Neural crest cell (in vitro differentiated cells): ENCODE data around the gene NBEAL2. TPM values are rescaled to one million over a fixed set of nuclear protein-coding genes. Genes with fewer than 3 reads are reported as not detected.

ENCODE experiments used
- DNase-seq: peaks from one replicate; pipeline ENCODE4 v3.0.0; 2021; ENCODE audit warnings: low read depth, mixed read lengths, low spot score
- H3K27ac Mint-ChIP-seq: one replicate; pipeline ENCODE4 v1.8.0; 2021; ENCODE audit warnings: mild to moderate bottlenecking, mixed read lengths; ENCODE audit not compliant: unreplicated experiment
- H3K27me3 Mint-ChIP-seq: 2 replicates; pipeline ENCODE4 v1.8.0; 2021; ENCODE audit warnings: low read depth, mild to moderate bottlenecking, mixed read lengths
- H3K36me3 Mint-ChIP-seq: 2 replicates; pipeline ENCODE4 v1.8.0; 2021; ENCODE audit warnings: low read depth, mild to moderate bottlenecking, mixed read lengths
- H3K4me1 Mint-ChIP-seq: 2 replicates; pipeline ENCODE4 v1.8.0; 2021; ENCODE audit warnings: mixed read lengths
- H3K4me3 Mint-ChIP-seq: one replicate; pipeline ENCODE4 v1.8.0; 2021; ENCODE audit warnings: mild to moderate bottlenecking, mixed read lengths
- H3K9me3 Mint-ChIP-seq: 2 replicates; pipeline ENCODE4 v1.8.0; 2021; ENCODE audit warnings: mixed read lengths
- CTCF ChIP-seq: fragments of 200-600 bp; sonication (generic); conservative IDR thresholded peaks from 2 replicates; pipeline ENCODE4 v1.5.0; 2021; ENCODE audit warnings: antibody characterized with exemption, mild to moderate bottlenecking
- total RNA-seq: library from RNA; stranded (reverse); gene quantifications from 2 replicates; pipeline ENCODE4 v1.2.1, GENCODE V29; 2021

NBEAL2 gene
- total RNA-seq, 1 donor from 2014 or later: 25.2 TPM

GRCh38 chr3:47012342-47013230 is 33.1 kb downstream of the NBEAL2 start:
- H3K4me1 Mint-ChIP-seq: peaks cover 12% of the 10 kb centered on the region
- H3K36me3 Mint-ChIP-seq: peaks cover 2% of the 10 kb centered on the region
- peak overlapping the region; percentile 43 for H3K4me3 Mint-ChIP-seq
- no peak for DNase-seq
- no peak for TF ChIP-seq CTCF
- no peaks in the 10 kb centered on the region for H3K9me3 Mint-ChIP-seq
- no peak overlapping the region for H3K27ac Mint-ChIP-seq
- H3K27me3 Mint-ChIP-seq: no peaks in the 10 kb centered on the region

GRCh38 chr3:47013231-47013630 is 33.8 kb downstream of the NBEAL2 start:
- no peak overlapping the region for H3K4me3 Mint-ChIP-seq
- TF ChIP-seq CTCF: no peak
- no peak for DNase-seq
- no peaks in the 10 kb centered on the region for H3K9me3 Mint-ChIP-seq
- no peaks in the 10 kb centered on the region for H3K27me3 Mint-ChIP-seq
- no peak overlapping the region for H3K27ac Mint-ChIP-seq
- peaks cover 12% of the 10 kb centered on the region for H3K4me1 Mint-ChIP-seq
- peaks cover 2% of the 10 kb centered on the region for H3K36me3 Mint-ChIP-seq

GRCh38 chr3:47014036-47014435 is 34.6 kb downstream of the NBEAL2 start:
- H3K4me1 Mint-ChIP-seq: peaks cover 12% of the 10 kb centered on the region
- peaks cover 2% of the 10 kb centered on the region for H3K36me3 Mint-ChIP-seq
- TF ChIP-seq CTCF: no peak
- no peak for DNase-seq
- no peaks in the 10 kb centered on the region for H3K27me3 Mint-ChIP-seq
- H3K4me3 Mint-ChIP-seq: peak overlapping the region; percentile 41
- no peaks in the 10 kb centered on the region for H3K9me3 Mint-ChIP-seq
- no peak overlapping the region for H3K27ac Mint-ChIP-seq

- TF ChIP-seq CTCF: no peak
- Mint-ChIP-seq H3K4me1 (peaks cover 5% of the 10 kb centered on the region), H3K4me3 (peak overlapping the region; percentile 22), H3K9me3 (no peaks in the 10 kb centered on the region), H3K36me3 (peaks cover 2% of the 10 kb centered on the region), H3K27me3 (no peaks in the 10 kb centered on the region), H3K27ac (no peak overlapping the region)
- no peak for DNase-seq
Measured at GRCh38 chr3:47015151-47015550, 35.7 kb downstream of the NBEAL2 start.

GRCh38 chr3:47016086-47016933 is 36.8 kb downstream of the NBEAL2 start:
- TF ChIP-seq CTCF: no peak
- no peaks in the 10 kb centered on the region for H3K4me1 Mint-ChIP-seq
- H3K27me3 Mint-ChIP-seq: no peaks in the 10 kb centered on the region
- no peak overlapping the region for H3K27ac Mint-ChIP-seq
- no peak overlapping the region for H3K4me3 Mint-ChIP-seq
- peaks cover 2% of the 10 kb centered on the region for H3K36me3 Mint-ChIP-seq
- DNase-seq: no peak
- no peaks in the 10 kb centered on the region for H3K9me3 Mint-ChIP-seq
